WTC11 (cell line): ENCODE results near the gene EXOC4. TPM values are rescaled to one million over a fixed set of nuclear protein-coding genes. Genes with fewer than 3 reads are reported as not detected.

Source experiments
- ATAC-seq: fragments of 200-7000 bp; cut with Tn5 transposase; 2 replicates; pipeline ENCODE4 v1.10.0; 2021; ENCODE audit warnings: mild to moderate bottlenecking, moderate library complexity
- CTCF ChIA-PET: fragments of 300-600 bp; sonication (Branson Sonifier 250); formaldehyde crosslinking; loops from one replicate; lab custom pipeline; 2021; ENCODE audit warnings: antibody characterized with exemption; lab: Charles Lee
- POLR2A ChIA-PET: fragments of 350-600 bp; sonication (Branson Sonifier 250); formaldehyde crosslinking; loops from one replicate; lab custom pipeline; 2021; ENCODE audit warnings: antibody characterized with exemption; lab: Charles Lee
- DNase-seq: peaks from one replicate; pipeline ENCODE4 v3.0.0; 2021; ENCODE audit warnings: low spot score
- H3K27ac Mint-ChIP-seq: 2 replicates; pipeline ENCODE4 v1.8.0; 2021; ENCODE audit warnings: mixed read lengths
- H3K27me3 Mint-ChIP-seq: 2 replicates; pipeline ENCODE4 v1.8.0; 2021; ENCODE audit warnings: low read depth, mild to moderate bottlenecking, moderate library complexity, mixed read lengths
- H3K36me3 Mint-ChIP-seq: 2 replicates; pipeline ENCODE4 v1.8.0; 2021; ENCODE audit warnings: mixed read lengths
- H3K4me1 Mint-ChIP-seq: 2 replicates; pipeline ENCODE4 v1.8.0; 2022; ENCODE audit warnings: mixed read lengths
- H3K4me3 Mint-ChIP-seq: 2 replicates; pipeline ENCODE4 v1.8.0; 2021; ENCODE audit warnings: mild to moderate bottlenecking, moderate library complexity, mixed read lengths
- H3K9me3 Mint-ChIP-seq: 2 replicates; pipeline ENCODE4 v1.8.0; 2021; ENCODE audit warnings: mixed read lengths
- ATF3 ChIP-seq: sonication (generic); formaldehyde crosslinking; conservative IDR thresholded peaks from 2 replicates; pipeline ENCODE4 v1.8.1; 2022; ENCODE audit warnings: mild to moderate bottlenecking, missing genetic modification reagents
- EMX1 ChIP-seq: fragments of 250-450 bp; sonication (Bioruptor Pico); IDR thresholded peaks from 2 replicates; pipeline ENCODE4 v1.8.0; 2021; ENCODE audit warnings: mild to moderate bottlenecking
- FOXK1 ChIP-seq: sonication (generic); formaldehyde crosslinking; IDR thresholded peaks from 2 replicates; pipeline ENCODE4 v1.8.0; 2022; ENCODE audit warnings: mild to moderate bottlenecking, moderate library complexity, missing genetic modification reagents
- FOXP1 ChIP-seq: sonication (generic); formaldehyde crosslinking; IDR thresholded peaks from 2 replicates; pipeline ENCODE4 v1.8.0; 2022; ENCODE audit warnings: missing genetic modification reagents, mild to moderate bottlenecking, moderate library complexity, borderline replicate concordance
- GRHL2 ChIP-seq: fragments of 250-450 bp; sonication (Bioruptor Pico); IDR thresholded peaks from 2 replicates; pipeline ENCODE4 v1.8.0; 2022; ENCODE audit warnings: mild to moderate bottlenecking, moderate library complexity; ENCODE audit not compliant: insufficient replicate concordance, severe bottlenecking
- GTF2I ChIP-seq: fragments of 250-450 bp; sonication (Bioruptor Pico); conservative IDR thresholded peaks from 2 replicates; pipeline ENCODE4 v1.4.0; 2021; ENCODE audit warnings: mild to moderate bottlenecking
- JUN ChIP-seq: sonication (generic); formaldehyde crosslinking; IDR thresholded peaks from 2 replicates; pipeline ENCODE4 v1.8.0; 2023; ENCODE audit warnings: mild to moderate bottlenecking, missing genetic modification reagents
- KAT7 ChIP-seq: sonication (generic); formaldehyde crosslinking; IDR thresholded peaks from 2 replicates; pipeline ENCODE4 v1.8.1; 2023; ENCODE audit warnings: missing genetic modification reagents, mild to moderate bottlenecking, borderline replicate concordance
- MXD4 ChIP-seq: fragments of 250-450 bp; sonication (Bioruptor Pico); IDR thresholded peaks from 2 replicates; pipeline ENCODE4 v1.8.0; 2021; ENCODE audit warnings: mild to moderate bottlenecking, moderate library complexity, borderline replicate concordance
- ZBTB21 ChIP-seq: sonication (generic); formaldehyde crosslinking; IDR thresholded peaks from 2 replicates; pipeline ENCODE4 v1.8.1; 2023; ENCODE audit warnings: mild to moderate bottlenecking, missing genetic modification reagents, borderline replicate concordance
- ZMAT4 ChIP-seq: fragments of 250-450 bp; sonication (Bioruptor Pico); IDR thresholded peaks from 2 replicates; pipeline ENCODE4 v1.9.0; 2021; ENCODE audit warnings: mild to moderate bottlenecking
- ZNF121 ChIP-seq: sonication (generic); formaldehyde crosslinking; IDR thresholded peaks from 2 replicates; pipeline ENCODE4 v1.8.0; 2023; ENCODE audit warnings: missing genetic modification reagents
- ZNF396 ChIP-seq: fragments of 250-450 bp; sonication (Bioruptor Pico); IDR thresholded peaks from 2 replicates; pipeline ENCODE4 v1.8.0; 2021; ENCODE audit warnings: mild to moderate bottlenecking, moderate library complexity, borderline replicate concordance
- ZNF416 ChIP-seq: fragments of 250-450 bp; sonication (Bioruptor Pico); IDR thresholded peaks from 2 replicates; pipeline ENCODE4 v1.9.0; 2021; ENCODE audit warnings: mild to moderate bottlenecking, inconsistent platforms
- ZNF671 ChIP-seq: fragments of 250-450 bp; sonication (Bioruptor Pico); IDR thresholded peaks from 2 replicates; pipeline ENCODE4 v1.8.0; 2021; ENCODE audit warnings: mild to moderate bottlenecking
- total RNA-seq: library from RNA; stranded (reverse); gene quantifications from 3 replicates; pipeline ENCODE4 v1.2.3, GENCODE V29; 2021
- TF ChIP-seq, protein P1 (sequence below): sonication (generic); formaldehyde crosslinking; conservative IDR thresholded peaks from 2 replicates; pipeline ENCODE4 v1.8.1; 2023; ENCODE audit warnings: mild to moderate bottlenecking, low read depth, missing genetic modification reagents, moderate library complexity
- TF ChIP-seq, protein P2 (sequence below): sonication (generic); formaldehyde crosslinking; IDR thresholded peaks from 2 replicates; pipeline ENCODE4 v1.8.0; 2023; ENCODE audit warnings: missing genetic modification reagents
- TF ChIP-seq, protein P3 (sequence below): sonication (generic); formaldehyde crosslinking; IDR thresholded peaks from 2 replicates; pipeline ENCODE4 v1.8.0; 2022; ENCODE audit warnings: mild to moderate bottlenecking, missing genetic modification reagents
- TF ChIP-seq, protein P4 (sequence below): sonication (generic); formaldehyde crosslinking; IDR thresholded peaks from 2 replicates; pipeline ENCODE4 v1.8.1; 2022; ENCODE audit warnings: mild to moderate bottlenecking, missing genetic modification reagents, moderate library complexity, borderline replicate concordance
- TF ChIP-seq, protein P5 (sequence below): sonication (generic); formaldehyde crosslinking; IDR thresholded peaks from 2 replicates; pipeline ENCODE4 v1.8.1; 2023; ENCODE audit warnings: mild to moderate bottlenecking, missing genetic modification reagents

EXOC4 gene
- total RNA-seq, 1 experiment from 2014 or later, result 62.0 TPM

DNA sequence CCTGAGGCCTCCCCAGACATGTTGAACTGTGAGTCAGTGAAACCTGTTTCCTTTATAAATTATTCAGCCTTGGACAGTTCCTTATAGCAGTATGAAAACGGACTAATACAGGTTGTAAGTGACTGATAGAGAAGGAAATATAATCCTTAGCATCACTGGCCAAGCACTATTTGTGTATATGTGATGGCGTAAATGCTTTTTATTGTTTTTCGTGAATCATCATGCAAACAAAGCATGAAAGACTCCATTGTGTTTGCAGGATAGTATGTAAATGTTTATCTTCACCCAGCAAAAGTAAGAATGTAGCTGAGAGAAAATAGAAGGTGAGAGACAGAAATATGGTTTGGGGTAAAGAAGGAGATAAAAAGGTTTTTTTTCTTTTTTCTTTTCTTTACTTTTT lies 781.8 kb downstream of the EXOC4 start:
- Mint-ChIP-seq H3K4me1 (peaks cover 24% of the 10 kb centered on the region), H3K4me3 (no peak overlapping the region), H3K36me3 (peaks cover 16% of the 10 kb centered on the region), H3K9me3 (peaks cover 18% of the 10 kb centered on the region), H3K27me3 (peaks cover 4% of the 10 kb centered on the region), H3K27ac (0 out of 2 replicates have a peak overlapping the region, but pooled peaks have one; percentile 41)
- ATAC-seq, result no peak
- TF ChIP-seq ATF3 (CRISPR knock-in tag) (no peak), ZBTB21 (CRISPR knock-in tag) (no peak), GTF2I (CRISPR knock-in tag) (no peak)
- TF ChIP-seq, protein P1, sequence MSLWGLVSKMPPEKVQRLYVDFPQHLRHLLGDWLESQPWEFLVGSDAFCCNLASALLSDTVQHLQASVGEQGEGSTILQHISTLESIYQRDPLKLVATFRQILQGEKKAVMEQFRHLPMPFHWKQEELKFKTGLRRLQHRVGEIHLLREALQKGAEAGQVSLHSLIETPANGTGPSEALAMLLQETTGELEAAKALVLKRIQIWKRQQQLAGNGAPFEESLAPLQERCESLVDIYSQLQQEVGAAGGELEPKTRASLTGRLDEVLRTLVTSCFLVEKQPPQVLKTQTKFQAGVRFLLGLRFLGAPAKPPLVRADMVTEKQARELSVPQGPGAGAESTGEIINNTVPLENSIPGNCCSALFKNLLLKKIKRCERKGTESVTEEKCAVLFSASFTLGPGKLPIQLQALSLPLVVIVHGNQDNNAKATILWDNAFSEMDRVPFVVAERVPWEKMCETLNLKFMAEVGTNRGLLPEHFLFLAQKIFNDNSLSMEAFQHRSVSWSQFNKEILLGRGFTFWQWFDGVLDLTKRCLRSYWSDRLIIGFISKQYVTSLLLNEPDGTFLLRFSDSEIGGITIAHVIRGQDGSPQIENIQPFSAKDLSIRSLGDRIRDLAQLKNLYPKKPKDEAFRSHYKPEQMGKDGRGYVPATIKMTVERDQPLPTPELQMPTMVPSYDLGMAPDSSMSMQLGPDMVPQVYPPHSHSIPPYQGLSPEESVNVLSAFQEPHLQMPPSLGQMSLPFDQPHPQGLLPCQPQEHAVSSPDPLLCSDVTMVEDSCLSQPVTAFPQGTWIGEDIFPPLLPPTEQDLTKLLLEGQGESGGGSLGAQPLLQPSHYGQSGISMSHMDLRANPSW (CRISPR knock-in tag), result no peak
- POLR2A ChIA-PET, result interaction anchor here (0.7 to 1.2 kb wide), 2 partner anchors 12 to 94 kb away, joined by 3 to 4 read pairs; no protein-coding TSS in a partner anchor
- CTCF ChIA-PET, result interaction anchor here (1.2 to 1.6 kb wide), 2 partner anchors 106 to 107 kb away, joined by 3 to 5 read pairs; no protein-coding TSS in a partner anchor
- DNase-seq, result no peak

- ATAC-seq (no peak), DNase-seq (no peak)
- H3K9me3 Mint-ChIP-seq, result no peaks in the 10 kb centered on the region
- H3K4me3 Mint-ChIP-seq, result no peak overlapping the region
- ChIA-PET POLR2A (no interaction called here), CTCF (interaction anchor here (2.1 kb wide), 1 partner anchor 103 kb away, joined by 7 read pairs; no protein-coding TSS in a partner anchor)
- H3K27me3 Mint-ChIP-seq, result no peaks in the 10 kb centered on the region
- H3K4me1 Mint-ChIP-seq, result peaks cover 24% of the 10 kb centered on the region
- H3K36me3 Mint-ChIP-seq, result no peaks in the 10 kb centered on the region
- no peak overlapping the region for H3K27ac Mint-ChIP-seq
- TF ChIP-seq FOXP1, result no peak
- TF ChIP-seq EMX1 (CRISPR knock-in tag), result no peak
- TF ChIP-seq GTF2I (CRISPR knock-in tag), result no peak
- TF ChIP-seq, protein P2, sequence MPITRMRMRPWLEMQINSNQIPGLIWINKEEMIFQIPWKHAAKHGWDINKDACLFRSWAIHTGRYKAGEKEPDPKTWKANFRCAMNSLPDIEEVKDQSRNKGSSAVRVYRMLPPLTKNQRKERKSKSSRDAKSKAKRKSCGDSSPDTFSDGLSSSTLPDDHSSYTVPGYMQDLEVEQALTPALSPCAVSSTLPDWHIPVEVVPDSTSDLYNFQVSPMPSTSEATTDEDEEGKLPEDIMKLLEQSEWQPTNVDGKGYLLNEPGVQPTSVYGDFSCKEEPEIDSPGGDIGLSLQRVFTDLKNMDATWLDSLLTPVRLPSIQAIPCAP (CRISPR knock-in tag), result no peak
- no peak for TF ChIP-seq MXD4 (CRISPR knock-in tag)
- TF ChIP-seq ZMAT4 (CRISPR knock-in tag), result no peak
- TF ChIP-seq, protein P3, sequence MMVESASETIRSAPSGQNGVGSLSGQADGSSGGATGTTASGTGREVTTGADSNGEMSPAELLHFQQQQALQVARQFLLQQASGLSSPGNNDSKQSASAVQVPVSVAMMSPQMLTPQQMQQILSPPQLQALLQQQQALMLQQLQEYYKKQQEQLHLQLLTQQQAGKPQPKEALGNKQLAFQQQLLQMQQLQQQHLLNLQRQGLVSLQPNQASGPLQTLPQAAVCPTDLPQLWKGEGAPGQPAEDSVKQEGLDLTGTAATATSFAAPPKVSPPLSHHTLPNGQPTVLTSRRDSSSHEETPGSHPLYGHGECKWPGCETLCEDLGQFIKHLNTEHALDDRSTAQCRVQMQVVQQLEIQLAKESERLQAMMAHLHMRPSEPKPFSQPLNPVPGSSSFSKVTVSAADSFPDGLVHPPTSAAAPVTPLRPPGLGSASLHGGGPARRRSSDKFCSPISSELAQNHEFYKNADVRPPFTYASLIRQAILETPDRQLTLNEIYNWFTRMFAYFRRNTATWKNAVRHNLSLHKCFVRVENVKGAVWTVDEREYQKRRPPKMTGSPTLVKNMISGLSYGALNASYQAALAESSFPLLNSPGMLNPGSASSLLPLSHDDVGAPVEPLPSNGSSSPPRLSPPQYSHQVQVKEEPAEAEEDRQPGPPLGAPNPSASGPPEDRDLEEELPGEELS, result no peak
- no peak for TF ChIP-seq ZNF671 (CRISPR knock-in tag)
- TF ChIP-seq ZNF416 (CRISPR knock-in tag), result no peak
- TF ChIP-seq KAT7 (CRISPR knock-in tag), result no peak
Measured at GRCh38 chr7:134037991-134038390, 785.1 kb downstream of the EXOC4 start.

- no peak for ATAC-seq
- POLR2A ChIA-PET, result no interaction called here
- TF ChIP-seq EMX1 (CRISPR knock-in tag) (no peak), ZNF396 (CRISPR knock-in tag) (no peak), JUN (CRISPR knock-in tag) (no peak), ZNF121 (CRISPR knock-in tag) (no peak), KAT7 (CRISPR knock-in tag) (no peak), GRHL2 (CRISPR knock-in tag) (no peak), FOXK1 (CRISPR knock-in tag) (no peak)
- TF ChIP-seq, protein P4, sequence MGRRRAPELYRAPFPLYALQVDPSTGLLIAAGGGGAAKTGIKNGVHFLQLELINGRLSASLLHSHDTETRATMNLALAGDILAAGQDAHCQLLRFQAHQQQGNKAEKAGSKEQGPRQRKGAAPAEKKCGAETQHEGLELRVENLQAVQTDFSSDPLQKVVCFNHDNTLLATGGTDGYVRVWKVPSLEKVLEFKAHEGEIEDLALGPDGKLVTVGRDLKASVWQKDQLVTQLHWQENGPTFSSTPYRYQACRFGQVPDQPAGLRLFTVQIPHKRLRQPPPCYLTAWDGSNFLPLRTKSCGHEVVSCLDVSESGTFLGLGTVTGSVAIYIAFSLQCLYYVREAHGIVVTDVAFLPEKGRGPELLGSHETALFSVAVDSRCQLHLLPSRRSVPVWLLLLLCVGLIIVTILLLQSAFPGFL, result no peak
- TF ChIP-seq, protein P3, result no peak
- TF ChIP-seq, protein P5, sequence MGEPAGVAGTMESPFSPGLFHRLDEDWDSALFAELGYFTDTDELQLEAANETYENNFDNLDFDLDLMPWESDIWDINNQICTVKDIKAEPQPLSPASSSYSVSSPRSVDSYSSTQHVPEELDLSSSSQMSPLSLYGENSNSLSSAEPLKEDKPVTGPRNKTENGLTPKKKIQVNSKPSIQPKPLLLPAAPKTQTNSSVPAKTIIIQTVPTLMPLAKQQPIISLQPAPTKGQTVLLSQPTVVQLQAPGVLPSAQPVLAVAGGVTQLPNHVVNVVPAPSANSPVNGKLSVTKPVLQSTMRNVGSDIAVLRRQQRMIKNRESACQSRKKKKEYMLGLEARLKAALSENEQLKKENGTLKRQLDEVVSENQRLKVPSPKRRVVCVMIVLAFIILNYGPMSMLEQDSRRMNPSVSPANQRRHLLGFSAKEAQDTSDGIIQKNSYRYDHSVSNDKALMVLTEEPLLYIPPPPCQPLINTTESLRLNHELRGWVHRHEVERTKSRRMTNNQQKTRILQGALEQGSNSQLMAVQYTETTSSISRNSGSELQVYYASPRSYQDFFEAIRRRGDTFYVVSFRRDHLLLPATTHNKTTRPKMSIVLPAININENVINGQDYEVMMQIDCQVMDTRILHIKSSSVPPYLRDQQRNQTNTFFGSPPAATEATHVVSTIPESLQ (CRISPR knock-in tag), result no peak
Measured at GRCh38 chr7:134040988-134041387, 788.1 kb downstream of the EXOC4 start.

More at GRCh38 chr7:134040988-134041387, 788.1 kb downstream of the EXOC4 start:
- no peaks in the 10 kb centered on the region for H3K27me3 Mint-ChIP-seq
- CTCF ChIA-PET, result no interaction called here
- no peaks in the 10 kb centered on the region for H3K36me3 Mint-ChIP-seq
- no peak overlapping the region for H3K4me3 Mint-ChIP-seq
- no peaks in the 10 kb centered on the region for H3K9me3 Mint-ChIP-seq
- no peak for DNase-seq
- H3K4me1 Mint-ChIP-seq, result peaks cover 9% of the 10 kb centered on the region
- no peak overlapping the region for H3K27ac Mint-ChIP-seq
